T-helper 9 cell (primary cell): Measurements from ENCODE around the gene MACC1.
"Not testable (repeated sequence)": the region's sequence is repeated elsewhere in the genome, so short reads cannot be mapped to it uniquely, and the experiment has no call there.

Experiments
- DNase-seq: peaks from one replicate; pipeline ENCODE4 v3.0.0-alpha.2; 2020

The MACC1 gene

GRCh38 chr7:20122653-20123316 is 94.4 kb downstream of the MACC1 start:
- DNase-seq, result not testable (repeated sequence)

GRCh38 chr7:20122073-20122472 is 95.1 kb downstream of the MACC1 start:
- no peak for DNase-seq

GRCh38 chr7:20121404-20121803 is 95.8 kb downstream of the MACC1 start:
- no peak for DNase-seq

GRCh38 chr7:20120611-20121168 is 96.5 kb downstream of the MACC1 start:
- not testable (repeated sequence) for DNase-seq

GRCh38 chr7:20116869-20117268 is 100.3 kb downstream of the MACC1 start:
- no peak for DNase-seq

GRCh38 chr7:20114468-20114867 is 102.7 kb downstream of the MACC1 start:
- no peak for DNase-seq

GRCh38 chr7:20113427-20114027 is 103.7 kb downstream of the MACC1 start:
- no peak for DNase-seq

GRCh38 chr7:20112696-20113095 is 104.5 kb downstream of the MACC1 start:
- DNase-seq, result no peak

- DNase-seq, result no peak
Measured at GRCh38 chr7:20111821-20112542, 105.2 kb downstream of the MACC1 start.

- no peak for DNase-seq
Measured at GRCh38 chr7:20107582-20107981, 109.6 kb downstream of the MACC1 start.

- no peak for DNase-seq
Measured at GRCh38 chr7:20104696-20105095, 112.5 kb downstream of the MACC1 start.

GRCh38 chr7:20102982-20103381 is 114.2 kb downstream of the MACC1 start:
- DNase-seq, result no peak

- no peak for DNase-seq
Measured at GRCh38 chr7:20095862-20096261, 121.3 kb downstream of the MACC1 start.

GRCh38 chr7:20095436-20095835 is 121.7 kb downstream of the MACC1 start:
- no peak for DNase-seq

GRCh38 chr7:20089431-20089830 is 127.8 kb downstream of the MACC1 start:
- no peak for DNase-seq

- no peak for DNase-seq
Measured at GRCh38 chr7:20085086-20085485, 132.1 kb downstream of the MACC1 start.
